Measurements from ENCODE around the gene AEN. TPM values are rescaled to one million over a fixed set of nuclear protein-coding genes. Genes with fewer than 3 reads are reported as not detected.

Gene AEN
- total RNA-seq, 2 experiments from 2014 or later: 92.9 to 94.3 TPM

DNA sequence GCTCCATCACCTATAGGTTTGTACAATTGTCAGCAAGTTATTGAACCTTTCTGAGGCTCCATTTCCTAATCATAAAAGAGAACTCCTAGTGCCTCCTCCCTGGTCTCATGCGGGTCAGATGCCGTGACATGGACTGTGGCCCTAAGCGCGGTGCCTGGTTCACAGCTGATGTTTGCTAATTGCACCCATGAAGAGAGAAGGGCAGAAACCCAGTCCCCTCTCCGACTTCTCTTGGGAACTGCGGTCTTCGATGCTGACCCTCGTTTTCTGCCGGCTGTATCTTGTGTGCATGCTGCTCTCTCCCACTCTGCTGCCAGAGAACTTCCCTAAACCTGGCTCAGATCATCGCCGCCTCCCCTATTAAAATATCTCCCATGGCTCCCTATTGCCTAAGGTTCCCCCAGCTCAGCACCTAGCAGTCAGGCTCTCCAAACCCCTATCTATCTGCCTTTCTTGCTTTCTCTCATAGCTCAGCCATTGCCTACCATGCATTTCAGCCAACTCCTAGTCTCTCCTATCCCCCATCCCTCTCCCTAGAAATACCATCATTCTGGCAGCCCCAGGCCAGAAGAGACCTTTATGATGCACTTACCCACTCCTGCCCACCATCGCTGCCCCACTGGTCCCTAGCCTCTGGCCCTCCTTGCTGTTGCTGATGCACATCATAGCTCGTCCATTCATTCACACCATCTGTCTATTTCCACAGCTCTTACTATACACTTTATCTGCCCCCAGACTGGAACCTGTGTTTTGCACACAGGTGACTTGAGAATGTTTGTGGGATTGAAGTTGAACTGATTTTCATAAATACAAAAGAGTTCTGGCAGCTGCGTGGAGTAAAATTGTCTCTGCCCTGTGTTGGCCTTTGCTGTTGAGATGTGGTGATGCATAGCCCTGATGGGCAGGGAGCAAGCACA lies 24.3 kb downstream of the AEN start:
- ChIA-PET CTCF (interaction anchor here (1.0 to 1.2 kb wide), 2 partner anchors 13 to 20 kb away, joined by 3 read pairs; no protein-coding TSS in a partner anchor), POLR2A (no interaction called here)

DNA sequence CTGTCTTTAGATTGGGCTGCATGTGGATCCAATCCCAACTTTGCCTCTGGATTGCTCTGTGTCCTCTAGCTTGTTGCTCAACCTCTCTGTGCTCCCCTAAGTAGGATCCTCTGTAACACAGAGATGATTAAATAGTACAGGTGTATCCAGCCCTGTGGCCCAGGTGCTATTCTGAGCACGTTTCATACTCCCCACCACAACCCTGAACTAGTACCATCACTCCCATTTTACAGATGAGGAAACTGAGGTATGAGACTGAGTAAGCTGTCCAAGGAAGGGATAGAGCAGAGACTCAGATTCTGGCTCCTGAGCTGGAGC lies 24.9 kb downstream of the AEN start:
- ChIA-PET CTCF (interaction anchor here (1.0 kb wide), 1 partner anchor 21 kb away, joined by 3 read pairs; no protein-coding TSS in a partner anchor), POLR2A (no interaction called here)

DNA sequence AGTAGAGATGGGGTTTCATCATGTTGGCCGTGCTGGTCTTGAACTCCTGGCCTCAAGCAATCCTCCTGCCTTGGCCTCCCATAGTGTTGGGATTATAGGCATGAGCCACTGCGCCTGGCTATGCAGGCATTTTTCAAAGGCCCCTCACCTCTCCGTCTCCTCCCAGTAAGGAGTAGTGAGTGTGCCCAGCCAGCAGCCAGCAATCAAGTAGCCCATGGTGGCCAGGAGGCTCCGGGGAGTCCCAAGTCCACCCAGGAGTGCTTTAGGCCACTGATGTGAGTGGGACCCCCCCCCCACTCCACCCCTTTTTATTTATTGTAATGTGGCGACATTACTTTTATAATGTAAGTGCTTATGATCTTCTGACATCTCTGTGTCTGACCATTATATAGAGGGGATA lies 25.8 kb downstream of the AEN start:
- CTCF ChIA-PET: interaction anchor here (0.8 to 1.0 kb wide), 2 partner anchors 22 to 23 kb away, joined by 4 read pairs; no protein-coding TSS in a partner anchor
- POLR2A ChIA-PET: no interaction called here

DNA sequence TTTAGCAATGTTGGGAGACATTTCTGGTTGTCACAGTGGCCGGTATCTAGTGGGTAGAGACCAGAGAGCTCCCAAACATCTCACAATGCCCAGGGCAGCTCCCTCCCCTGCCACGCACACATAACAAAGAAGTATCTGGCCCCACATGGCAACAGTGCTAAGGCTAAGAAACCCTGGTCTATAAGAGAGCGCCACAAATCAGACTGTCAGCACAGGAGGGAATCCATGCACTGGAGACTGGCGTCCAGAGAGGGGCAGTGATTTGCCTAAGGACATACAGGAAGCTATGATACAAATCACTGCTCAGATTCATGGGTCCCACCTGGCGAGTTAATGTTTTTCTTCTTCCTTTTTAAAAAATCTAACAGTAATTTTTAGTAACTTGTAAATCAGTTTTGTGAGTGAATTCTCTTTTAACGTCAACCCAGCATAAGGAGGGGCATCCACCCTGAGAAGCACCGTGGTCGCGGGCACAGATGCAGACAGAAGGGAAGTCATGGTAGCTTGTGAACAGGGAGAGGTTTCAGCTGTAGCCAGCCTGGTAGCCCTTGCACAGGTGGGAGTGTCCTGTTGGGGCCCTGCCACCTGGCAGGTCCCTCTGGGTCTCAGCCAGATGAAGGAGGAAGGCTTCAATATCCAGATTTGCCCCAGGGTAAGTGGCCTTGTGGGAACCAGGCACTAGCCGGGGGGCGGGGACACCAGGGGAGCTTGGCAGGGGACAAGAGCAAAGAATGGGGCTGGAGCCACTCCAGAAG lies 26.4 kb downstream of the AEN start:
- POLR2A ChIA-PET: no interaction called here
- CTCF ChIA-PET: interaction anchor here (0.8 to 1.7 kb wide), 3 partner anchors 10 to 24 kb away, joined by 4 read pairs; no protein-coding TSS in a partner anchor

DNA sequence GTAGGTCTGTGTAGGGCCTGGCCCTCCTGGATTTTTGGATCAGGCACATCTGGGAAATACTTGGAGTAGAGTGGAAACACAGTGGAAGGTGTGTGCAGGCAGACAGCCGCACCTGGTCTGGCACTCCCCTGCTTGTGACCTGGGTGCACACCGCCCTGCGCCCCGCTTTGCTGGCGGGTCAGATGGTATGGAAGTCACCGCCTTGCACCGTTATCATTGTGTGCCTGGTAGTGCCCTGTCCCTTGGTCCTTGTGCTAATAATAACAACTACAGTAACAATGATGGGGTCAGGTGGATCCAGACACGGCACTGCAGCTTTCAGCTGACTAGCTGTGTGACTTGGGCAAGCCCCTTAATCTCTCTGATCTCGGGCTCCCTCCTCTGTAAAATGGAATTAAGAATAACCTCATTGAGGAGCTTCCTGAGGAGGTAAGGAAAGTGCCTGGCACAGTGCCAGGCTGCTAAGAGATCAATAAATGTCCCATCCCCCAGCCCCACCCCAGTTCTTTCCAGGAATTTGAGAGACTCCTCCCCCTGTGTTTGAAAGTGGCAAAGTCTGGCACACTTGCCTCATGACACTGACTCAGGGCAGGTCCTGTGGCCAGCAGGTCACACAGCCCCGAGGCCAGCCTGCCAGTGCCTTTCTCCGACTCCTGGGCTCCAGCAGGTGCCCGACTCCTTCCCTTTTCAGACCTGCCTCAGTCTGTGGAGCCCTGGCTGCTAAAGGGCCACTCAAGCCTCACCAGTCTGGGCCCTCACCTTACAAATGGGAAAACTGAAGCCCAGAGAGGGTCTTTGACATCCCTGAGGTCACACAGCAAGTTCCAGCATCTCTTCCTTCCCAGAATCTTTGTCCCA lies 27.4 kb downstream of the AEN start:
- ChIA-PET POLR2A (interaction anchor here (0.7 to 1.0 kb wide), 2 partner anchors 10 to 182 kb away, joined by 4 read pairs; partner anchors contain the start of genes MRPL46 and MRPS11), CTCF (interaction anchor here (1.7 to 1.8 kb wide), 2 partner anchors 9 to 24 kb away, joined by 4 to 7 read pairs; no protein-coding TSS in a partner anchor)

DNA sequence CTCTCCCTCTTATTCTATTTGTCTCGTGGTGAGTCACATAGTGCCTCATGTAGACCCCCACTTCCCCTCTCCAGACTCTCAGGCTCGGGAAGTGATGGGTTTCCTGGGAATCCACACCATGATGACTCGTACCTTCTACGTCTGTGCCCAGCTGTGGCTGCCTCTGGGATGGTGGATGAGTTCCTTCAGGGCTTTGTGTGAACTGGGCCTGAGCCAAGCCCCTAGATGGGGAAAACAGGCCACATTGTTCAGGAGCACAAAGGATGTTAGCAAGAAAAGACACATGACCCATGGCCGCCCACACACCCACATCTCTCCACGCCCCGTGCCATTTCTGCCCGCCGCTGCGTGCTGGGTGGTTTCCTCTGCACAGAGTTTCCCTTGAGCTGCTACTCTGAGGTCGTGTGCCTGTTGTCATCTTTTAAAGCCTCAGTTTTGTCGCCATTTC lies 28.2 kb downstream of the AEN start:
- POLR2A ChIA-PET: interaction anchor here (1.0 kb wide), 1 partner anchor 14 kb away, joined by 3 read pairs; no protein-coding TSS in a partner anchor
- CTCF ChIA-PET: interaction anchor here (1.8 kb wide), 1 partner anchor 25 kb away, joined by 7 read pairs; no protein-coding TSS in a partner anchor

DNA sequence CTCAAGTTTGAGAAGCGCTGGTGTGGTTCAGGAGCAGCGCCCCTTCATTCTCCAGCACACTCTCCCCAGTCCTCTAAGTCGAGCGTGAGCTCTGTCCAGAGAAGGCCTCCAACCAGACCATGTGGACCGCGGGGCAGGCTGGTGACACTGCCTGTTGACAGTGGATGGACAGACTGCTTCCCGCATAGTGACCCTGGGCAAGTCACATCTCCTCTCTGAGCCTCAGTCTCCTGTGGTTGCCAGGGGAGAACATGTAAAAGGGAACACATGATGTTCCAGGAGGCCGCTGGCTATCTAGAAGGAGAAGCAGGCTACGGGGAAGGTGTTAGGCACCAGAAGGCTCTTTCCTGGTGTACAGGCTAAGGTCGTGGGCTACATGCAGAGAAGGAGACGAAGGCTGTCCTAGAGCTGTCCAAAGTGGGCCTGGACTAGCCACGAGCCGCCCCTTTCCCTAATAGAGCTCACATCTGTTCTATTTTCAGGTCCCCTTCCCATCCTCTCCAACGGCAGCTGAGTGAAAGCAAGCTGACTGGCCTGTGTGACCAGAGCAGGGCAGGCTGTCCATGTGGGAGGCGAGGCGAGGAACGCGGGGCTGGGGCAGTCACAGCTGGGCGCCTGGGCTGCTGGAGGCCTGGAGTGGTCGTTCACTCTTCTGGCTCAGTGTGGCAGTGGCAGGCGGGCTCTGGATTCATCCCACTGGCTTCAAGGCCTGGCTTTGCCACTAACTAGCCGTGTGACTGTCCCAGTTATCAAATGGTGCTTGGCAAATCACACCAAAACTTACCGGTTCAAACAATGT lies 28.8 kb downstream of the AEN start:
- CTCF ChIA-PET: interaction anchor here (1.8 kb wide), 1 partner anchor 26 kb away, joined by 7 read pairs; no protein-coding TSS in a partner anchor
- POLR2A ChIA-PET: interaction anchor here (1.0 kb wide), 1 partner anchor 15 kb away, joined by 3 read pairs; no protein-coding TSS in a partner anchor

DNA sequence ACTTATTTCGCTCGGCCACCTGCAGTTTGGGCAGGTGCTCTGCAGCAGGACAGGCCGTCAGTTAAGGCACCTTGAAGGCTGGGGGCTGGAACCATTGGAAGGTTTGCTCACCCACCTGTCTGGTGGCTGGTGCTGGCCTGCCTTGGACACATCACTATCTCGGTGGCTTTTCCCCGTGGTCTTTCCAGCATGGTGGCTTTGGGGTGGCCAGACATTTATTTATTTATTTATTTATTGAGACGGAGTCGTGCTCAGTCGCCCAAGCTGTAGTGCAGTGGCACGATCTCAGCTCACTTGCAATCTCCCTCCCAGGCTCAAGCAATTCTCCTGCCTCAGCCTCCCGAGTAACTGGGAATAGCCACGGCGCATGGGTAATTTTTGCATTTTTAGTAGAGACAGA lies 29.4 kb downstream of the AEN start:
- ChIA-PET CTCF (interaction anchor here (1.8 kb wide), 1 partner anchor 26 kb away, joined by 7 read pairs; no protein-coding TSS in a partner anchor), POLR2A (interaction anchor here (1.0 kb wide), 1 partner anchor 15 kb away, joined by 3 read pairs; no protein-coding TSS in a partner anchor)

DNA sequence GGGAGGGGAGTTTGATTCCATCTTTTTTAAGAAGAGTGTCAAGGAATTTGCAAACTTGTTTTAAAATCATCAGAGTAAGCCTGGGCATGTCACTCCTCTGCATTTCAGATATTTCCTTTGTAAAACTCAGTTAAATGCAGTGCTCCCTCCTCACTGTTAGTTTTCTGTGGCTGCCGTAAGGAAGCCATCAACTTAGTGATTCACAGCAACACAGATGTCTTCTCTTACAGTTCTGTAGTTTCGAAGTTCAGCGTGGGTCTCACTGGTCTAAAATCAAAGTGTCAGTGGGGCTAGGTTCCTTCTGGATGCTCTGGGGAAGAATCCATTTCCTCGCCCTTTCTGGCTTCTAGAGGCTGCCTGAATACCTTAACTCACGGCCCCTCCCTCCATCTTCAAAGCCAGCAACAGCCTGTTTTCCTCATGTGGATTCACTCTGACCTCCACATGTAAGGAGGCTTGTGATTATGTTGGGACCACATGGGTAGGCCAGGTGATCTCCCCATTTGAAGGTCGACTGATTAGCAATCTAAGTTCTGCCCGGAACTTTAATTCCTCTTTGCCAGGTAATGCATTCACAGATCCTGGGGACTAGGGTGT lies 30.1 kb downstream of the AEN start:
- POLR2A ChIA-PET: no interaction called here
- CTCF ChIA-PET: interaction anchor here (0.9 kb wide), 1 partner anchor 13 kb away, joined by 3 read pairs; the partner anchor contains the start of gene ISG20

DNA sequence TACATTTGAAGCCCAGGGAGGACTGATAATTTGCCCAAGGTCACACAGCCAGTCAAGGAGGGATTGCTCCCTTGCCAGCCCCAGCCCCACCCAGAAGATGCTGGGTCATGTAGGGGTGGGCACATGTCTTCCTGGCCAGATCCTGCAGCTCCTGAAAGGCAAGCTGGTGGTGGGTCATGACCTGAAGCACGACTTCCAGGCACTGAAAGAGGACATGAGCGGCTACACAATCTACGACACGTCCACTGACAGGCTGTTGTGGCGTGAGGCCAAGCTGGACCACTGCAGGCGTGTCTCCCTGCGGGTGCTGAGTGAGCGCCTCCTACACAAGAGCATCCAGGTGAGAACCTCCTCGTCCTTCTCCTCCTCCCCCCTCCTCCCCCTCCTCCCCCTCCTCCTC lies 30.8 kb downstream of the AEN start:
- CTCF ChIA-PET: interaction anchor here (0.9 to 3.2 kb wide), 2 partner anchors 14 to 28 kb away, joined by 3 to 10 read pairs; partner anchors contain the start of gene ISG20

DNA sequence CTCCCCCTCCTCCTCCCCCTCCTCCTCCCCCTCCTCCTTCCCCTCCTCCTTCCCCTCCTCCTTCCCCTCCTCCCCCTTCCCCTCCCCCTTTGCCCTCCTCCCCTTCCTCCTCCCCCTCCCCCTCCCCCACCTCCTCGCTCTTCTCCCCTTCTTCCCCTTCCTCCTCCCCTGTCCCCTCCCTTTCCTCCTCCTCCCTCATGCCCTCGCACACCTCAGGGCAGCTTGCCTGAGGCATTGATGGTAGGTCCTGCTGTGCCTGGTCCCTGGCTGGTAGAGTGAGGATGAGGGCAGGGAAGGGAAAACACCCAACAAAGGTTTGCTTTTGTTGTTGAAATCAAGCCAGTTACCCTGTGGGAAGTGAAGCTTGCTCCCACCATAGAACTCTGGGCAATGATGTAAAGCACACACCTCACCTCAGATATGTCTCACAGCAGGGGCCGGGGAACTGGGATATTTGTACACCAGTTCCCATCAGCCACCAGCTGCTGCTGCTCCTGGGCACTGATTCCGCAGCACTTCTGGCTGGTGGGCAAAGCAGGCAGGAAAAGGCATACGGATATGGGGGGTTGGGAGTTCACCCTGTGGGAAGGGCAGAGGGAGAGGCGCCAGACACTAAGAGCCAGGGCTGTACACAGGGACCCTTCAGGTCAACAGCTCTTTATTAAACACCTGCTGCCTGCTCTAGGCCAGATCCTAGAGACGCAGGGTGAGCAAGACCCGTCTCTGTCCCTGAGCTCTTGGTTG lies 31.5 kb downstream of the AEN start:
- POLR2A ChIA-PET: no interaction called here
- CTCF ChIA-PET: interaction anchor here (0.6 to 3.2 kb wide), 2 partner anchors 14 to 28 kb away, joined by 3 to 10 read pairs; no protein-coding TSS in a partner anchor

More for the DNA sequence above, 30.8 kb downstream of the AEN start:
- POLR2A ChIA-PET: no interaction called here

DNA sequence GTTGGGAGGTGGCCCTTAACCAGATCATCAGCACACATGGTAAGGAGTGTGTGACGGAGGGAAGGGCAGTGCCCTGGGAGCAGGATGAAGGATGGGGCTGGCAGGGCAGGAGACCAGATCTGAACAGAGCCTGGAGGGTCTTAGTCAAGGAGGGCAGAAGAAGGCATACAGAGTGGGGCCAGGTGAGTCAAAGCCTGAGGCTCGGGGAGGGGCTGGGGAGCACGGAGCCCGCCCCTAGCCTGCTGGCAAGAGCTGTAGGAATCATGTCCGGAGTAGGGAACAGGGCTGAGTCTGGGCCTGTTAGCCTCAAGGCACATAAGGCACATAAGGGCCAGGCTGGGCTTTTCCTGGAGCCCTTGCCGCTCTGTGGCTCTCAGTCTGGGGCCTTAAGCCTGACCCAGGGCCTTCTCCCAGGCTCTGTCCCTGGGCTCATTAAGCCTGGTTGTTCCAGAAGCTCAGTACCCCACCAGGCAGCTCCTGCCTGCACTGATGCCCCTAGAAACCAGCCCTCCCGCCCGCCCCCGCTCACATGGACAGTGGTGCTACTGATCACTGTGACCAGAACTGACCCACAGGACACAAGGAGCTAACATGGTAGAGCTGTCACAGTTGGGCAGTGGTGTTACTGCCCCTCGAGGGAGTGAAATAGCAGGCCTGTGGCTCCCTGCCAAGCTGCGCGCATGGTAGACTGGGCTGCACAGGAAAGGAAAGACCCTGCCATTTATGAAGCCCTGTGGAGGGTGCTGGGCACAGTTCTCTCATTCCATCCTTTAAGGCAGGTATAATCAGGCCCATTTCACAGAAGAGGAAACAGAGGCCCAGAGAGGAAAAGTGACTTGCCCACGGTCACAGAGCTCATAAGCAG lies 32.3 kb downstream of the AEN start:
- ChIA-PET CTCF (interaction anchor here (2.1 to 3.2 kb wide), 2 partner anchors 10 to 29 kb away, joined by 7 to 10 read pairs; no protein-coding TSS in a partner anchor), POLR2A (no interaction called here)

DNA sequence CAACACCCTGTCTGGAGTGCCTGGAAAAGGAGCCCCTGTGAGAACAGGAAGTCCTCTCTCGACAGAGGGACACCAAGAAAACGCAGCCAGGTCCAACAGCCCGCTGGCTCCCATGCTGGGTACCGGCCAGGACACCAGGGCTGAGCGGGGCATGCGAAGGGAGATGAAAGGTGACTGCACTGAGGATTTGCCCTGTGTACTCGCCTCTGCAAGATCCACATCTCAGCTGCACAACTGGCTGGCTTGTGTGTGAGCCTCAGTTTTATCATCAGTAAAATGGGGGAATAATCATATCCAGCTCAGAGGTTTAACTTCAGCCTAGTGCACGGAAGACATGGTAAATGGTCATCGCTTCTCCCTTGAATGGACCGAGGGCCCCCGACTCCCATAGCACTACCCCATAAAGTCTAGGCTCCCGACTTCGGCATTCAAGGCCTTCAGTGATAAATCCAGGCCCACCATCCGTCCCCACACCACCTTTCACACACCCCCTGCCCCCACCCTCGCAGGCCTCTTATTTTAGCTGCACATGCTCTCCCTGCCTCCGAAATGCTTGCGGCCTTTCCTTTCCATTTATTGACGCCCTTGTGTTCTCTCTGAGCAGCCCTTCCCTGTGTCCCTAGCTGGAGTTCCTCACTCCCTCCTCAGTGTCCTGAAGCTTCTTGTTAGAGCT lies 33.4 kb downstream of the AEN start:
- ChIA-PET CTCF (interaction anchor here (1.2 to 3.2 kb wide), 4 partner anchors 9 to 30 kb away, joined by 3 to 10 read pairs (median 5); partner anchors contain the start of gene ISG20), POLR2A (no interaction called here)

DNA sequence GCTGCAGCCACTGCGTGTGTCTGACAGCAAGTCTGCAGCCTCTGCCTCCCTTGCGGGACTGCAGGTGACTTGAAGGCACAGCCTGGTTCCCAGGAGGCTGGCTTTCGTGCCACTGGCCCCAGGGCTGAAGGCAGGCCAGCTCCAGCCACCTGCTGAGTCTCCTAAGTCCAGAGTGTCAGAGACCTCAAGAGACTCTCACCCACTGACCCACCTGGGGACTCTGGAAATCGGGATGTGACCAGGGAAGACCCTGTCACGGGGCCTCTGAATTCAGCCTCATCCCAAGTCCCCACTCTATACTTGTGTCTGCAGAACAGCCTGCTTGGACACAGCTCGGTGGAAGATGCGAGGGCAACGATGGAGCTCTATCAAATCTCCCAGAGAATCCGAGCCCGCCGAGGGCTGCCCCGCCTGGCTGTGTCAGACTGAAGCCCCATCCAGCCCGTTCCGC lies 34.0 kb downstream of the AEN start:
- CTCF ChIA-PET: interaction anchor here (1.2 to 2.1 kb wide), 3 partner anchors 9 to 31 kb away, joined by 3 to 7 read pairs (median 3); partner anchors contain the start of gene ISG20
- POLR2A ChIA-PET: no interaction called here

All from activated CD8-positive, alpha-beta memory T cell treated with anti-CD3 and anti-CD28 coated beads for 36 hours (primary cell).